Loucy (cell line): ENCODE measurements around the gene CPNE2.
"Not testable (repeated sequence)": the region's sequence is repeated elsewhere in the genome, so short reads cannot be mapped to it uniquely, and the experiment has no call there.

Experiments
- H2AFZ ChIP-seq: fragments of 200-600 bp; sonication (generic); 2 replicates; pipeline ENCODE4 v1.6.0; 2016; ENCODE audit warnings: antibody characterized with exemption, mild to moderate bottlenecking, low read length, moderate library complexity
- H3F3A ChIP-seq: fragments of 200-600 bp; 2 replicates; pipeline ENCODE4 v1.6.0; 2016; ENCODE audit warnings: antibody characterized with exemption, low read depth, mild to moderate bottlenecking
- H3K27me3 ChIP-seq: fragments of 200-600 bp; sonication (generic); 2 replicates; pipeline ENCODE4 v1.6.1; 2014; ENCODE audit warnings: low read length, mild to moderate bottlenecking; ENCODE audit not compliant: insufficient read depth, poor library complexity, severe bottlenecking
- H3K36me3 ChIP-seq: fragments of 200-600 bp; sonication (generic); 2 replicates; pipeline ENCODE4 v1.6.1; 2016; ENCODE audit warnings: low read length; ENCODE audit not compliant: insufficient read depth
- H3K4me1 ChIP-seq: fragments of 200-600 bp; sonication (generic); 2 replicates; pipeline ENCODE4 v1.5.1; 2014; ENCODE audit warnings: low read length, mild to moderate bottlenecking; ENCODE audit not compliant: insufficient read depth, poor library complexity, severe bottlenecking
- H3K4me2 ChIP-seq: fragments of 200-600 bp; sonication (generic); 2 replicates; pipeline ENCODE4 v1.6.0; 2014; ENCODE audit warnings: antibody characterized with exemption, low read length, low read depth, mild to moderate bottlenecking; ENCODE audit not compliant: poor library complexity, severe bottlenecking
- H3K4me3 ChIP-seq: fragments of 200-600 bp; sonication (generic); 2 replicates; pipeline ENCODE4 v1.5.1; 2014; ENCODE audit warnings: low read length, mild to moderate bottlenecking, mixed read lengths; ENCODE audit not compliant: poor library complexity, severe bottlenecking
- H3K79me2 ChIP-seq: fragments of 200-600 bp; sonication (generic); 2 replicates; pipeline ENCODE4 v1.6.1; 2014; ENCODE audit warnings: low read length; ENCODE audit not compliant: insufficient read depth
- H3K9ac ChIP-seq: fragments of 200-600 bp; sonication (generic); 2 replicates; pipeline ENCODE4 v1.6.0; 2014; ENCODE audit warnings: mild to moderate bottlenecking, low read depth, low read length, moderate library complexity; ENCODE audit not compliant: poor library complexity, severe bottlenecking
- H3K9me2 ChIP-seq: fragments of 200-600 bp; sonication (generic); replicated peaks from 2 replicates; pipeline ENCODE4 v1.6.1; 2016; ENCODE audit warnings: low read depth, low read length, mixed read lengths
- H3K9me3 ChIP-seq: fragments of 200-600 bp; sonication (generic); 2 replicates; pipeline ENCODE4 v1.6.1; 2014; ENCODE audit warnings: mild to moderate bottlenecking, antibody characterized with exemption, low read length, low read depth; ENCODE audit not compliant: insufficient read depth
- H4K20me1 ChIP-seq: fragments of 200-600 bp; sonication (generic); 2 replicates; pipeline ENCODE4 v1.6.0; 2014; ENCODE audit warnings: antibody characterized with exemption, low read length, mild to moderate bottlenecking; ENCODE audit not compliant: insufficient read depth, poor library complexity, severe bottlenecking
- CTCF ChIP-seq: fragments of 200-600 bp; sonication (generic); conservative IDR thresholded peaks from 2 replicates; pipeline ENCODE4 v1.5.1; 2014; ENCODE audit warnings: mild to moderate bottlenecking, antibody characterized with exemption, low read length
- EZH2phosphoT487 ChIP-seq: fragments of 200-600 bp; IDR thresholded peaks from 2 replicates; pipeline ENCODE4 v1.6.1; 2018; ENCODE audit warnings: antibody characterized with exemption, mild to moderate bottlenecking, moderate library complexity, borderline replicate concordance

CPNE2 gene

DNA sequence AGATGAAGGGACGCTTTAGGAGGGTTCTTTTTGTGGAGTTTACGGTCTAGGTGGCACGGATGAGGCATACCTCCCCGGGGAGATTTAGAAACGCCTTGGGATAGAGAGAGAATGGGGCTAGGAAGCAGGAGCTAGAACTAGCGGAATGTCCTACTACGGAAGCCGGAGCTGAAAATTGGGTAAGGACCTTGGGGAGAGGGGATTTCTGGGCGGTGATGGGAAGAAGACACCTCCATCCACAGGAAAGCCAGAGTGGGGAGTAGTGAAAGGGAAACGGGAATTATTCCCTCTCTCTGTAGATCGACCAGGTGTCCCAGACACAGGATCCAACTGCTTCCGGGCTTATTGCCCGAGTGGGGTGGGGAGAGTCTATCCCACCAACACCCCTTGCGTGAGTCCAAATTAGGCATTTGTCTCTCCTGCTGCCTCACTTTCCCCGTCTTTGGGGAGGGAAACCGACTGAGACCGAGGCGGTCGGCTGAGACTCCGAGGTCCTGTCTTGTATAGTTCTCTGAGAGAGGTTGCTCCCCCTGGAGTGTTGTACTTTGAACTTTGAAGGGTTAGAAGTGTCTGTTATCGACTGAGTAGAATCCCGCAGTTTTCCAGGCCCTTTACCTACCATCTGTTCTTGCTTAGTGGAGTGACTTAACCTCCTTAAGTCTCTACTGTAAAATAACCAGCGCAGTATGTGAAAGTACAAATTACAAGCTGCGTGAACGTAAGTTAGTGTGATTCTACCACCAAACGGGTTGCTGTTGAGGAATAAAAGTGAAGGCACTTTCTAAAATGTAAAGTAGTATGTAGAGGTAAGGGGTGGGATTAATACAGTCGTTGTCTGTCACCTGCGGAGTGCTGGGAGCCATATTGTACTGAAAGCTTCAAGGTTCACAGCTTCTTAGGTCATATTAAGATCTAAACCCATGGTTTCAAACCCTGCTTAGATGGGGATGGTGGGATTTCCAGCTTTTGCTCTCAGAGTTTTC is 94.8 kb downstream of the CPNE2 start:
- H3F3A ChIP-seq, result no peaks in the 10 kb centered on the region
- H3K4me2 ChIP-seq, result peak overlapping the region; percentile 87
- H3K9me3 ChIP-seq, result no peaks in the 10 kb centered on the region
- peak overlapping the region; percentile 94 for H3K4me3 ChIP-seq
- H3K9me2 ChIP-seq, result no peaks in the 10 kb centered on the region
- no peak for TF ChIP-seq CTCF
- TF ChIP-seq EZH2phosphoT487, result no peak
- peak overlapping the region; percentile 93 for H3K9ac ChIP-seq
- H4K20me1 ChIP-seq, result peaks cover 47% of the 10 kb centered on the region
- H2AFZ ChIP-seq, result peak overlapping the region; percentile 79
- no peaks in the 10 kb centered on the region for H3K27me3 ChIP-seq
- H3K36me3 ChIP-seq, result no peaks in the 10 kb centered on the region
- peaks cover 96% of the 10 kb centered on the region for H3K79me2 ChIP-seq
- peaks cover 58% of the 10 kb centered on the region for H3K4me1 ChIP-seq

GRCh38 chr16:57187902-57188710 is 95.7 kb downstream of the CPNE2 start:
- Histone ChIP-seq H3K9ac (peak overlapping the region; percentile 93), H3K4me3 (peak overlapping the region; percentile 94), H3K79me2 (peaks cover 96% of the 10 kb centered on the region), H3K4me1 (peaks cover 55% of the 10 kb centered on the region), H4K20me1 (peaks cover 54% of the 10 kb centered on the region), H3K4me2 (peak overlapping the region; percentile 87)
- H3K9me2 ChIP-seq, H3F3A ChIP-seq, H3K9me3 ChIP-seq, H3K27me3 ChIP-seq, H3K36me3 ChIP-seq, H2AFZ ChIP-seq: not testable (repeated sequence)

DNA sequence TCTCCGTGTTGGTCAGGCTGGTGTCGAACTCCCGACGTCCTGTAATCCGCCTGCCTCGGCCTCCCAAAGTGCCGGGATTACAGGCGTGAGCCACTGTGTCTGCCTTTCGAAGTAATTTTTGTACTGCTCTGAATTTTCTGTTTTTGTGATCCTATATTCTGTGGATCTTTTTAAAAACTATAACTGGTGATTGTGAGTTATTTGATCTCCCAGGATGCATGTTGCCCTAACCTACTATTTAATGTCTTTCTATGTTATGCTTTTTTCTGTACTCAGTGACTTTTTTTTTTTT is 96.3 kb downstream of the CPNE2 start:
- TF ChIP-seq CTCF, result no peak
- no peak for TF ChIP-seq EZH2phosphoT487
- Histone ChIP-seq H3K36me3 (no peaks in the 10 kb centered on the region), H4K20me1 (peaks cover 52% of the 10 kb centered on the region), H3K4me2 (peak overlapping the region; percentile 87), H3K9me2 (no peaks in the 10 kb centered on the region), H3K9me3 (no peaks in the 10 kb centered on the region), H3K4me1 (peaks cover 50% of the 10 kb centered on the region), H3K9ac (no peak overlapping the region), H3K27me3 (no peaks in the 10 kb centered on the region), H3F3A (no peaks in the 10 kb centered on the region), H2AFZ (no peak overlapping the region), H3K4me3 (peak overlapping the region; percentile 34), H3K79me2 (peaks cover 96% of the 10 kb centered on the region)

GRCh38 chr16:57189527-57189926 is 97.1 kb downstream of the CPNE2 start:
- peaks cover 47% of the 10 kb centered on the region for H3K4me1 ChIP-seq
- not testable (repeated sequence) for H3K36me3 ChIP-seq, H3K27me3 ChIP-seq, H3K9ac ChIP-seq, H3K9me2 ChIP-seq, H3K4me3 ChIP-seq, H2AFZ ChIP-seq, H3K9me3 ChIP-seq, H3F3A ChIP-seq
- H3K4me2 ChIP-seq, result peak overlapping the region; percentile 56
- peaks cover 96% of the 10 kb centered on the region for H3K79me2 ChIP-seq
- peaks cover 52% of the 10 kb centered on the region for H4K20me1 ChIP-seq
